Measurements from ENCODE around the gene GSDMA.
"Not testable (repeated sequence)": the region's sequence is repeated elsewhere in the genome, so short reads cannot be mapped to it uniquely, and the experiment has no call there.

Gene GSDMA

DNA sequence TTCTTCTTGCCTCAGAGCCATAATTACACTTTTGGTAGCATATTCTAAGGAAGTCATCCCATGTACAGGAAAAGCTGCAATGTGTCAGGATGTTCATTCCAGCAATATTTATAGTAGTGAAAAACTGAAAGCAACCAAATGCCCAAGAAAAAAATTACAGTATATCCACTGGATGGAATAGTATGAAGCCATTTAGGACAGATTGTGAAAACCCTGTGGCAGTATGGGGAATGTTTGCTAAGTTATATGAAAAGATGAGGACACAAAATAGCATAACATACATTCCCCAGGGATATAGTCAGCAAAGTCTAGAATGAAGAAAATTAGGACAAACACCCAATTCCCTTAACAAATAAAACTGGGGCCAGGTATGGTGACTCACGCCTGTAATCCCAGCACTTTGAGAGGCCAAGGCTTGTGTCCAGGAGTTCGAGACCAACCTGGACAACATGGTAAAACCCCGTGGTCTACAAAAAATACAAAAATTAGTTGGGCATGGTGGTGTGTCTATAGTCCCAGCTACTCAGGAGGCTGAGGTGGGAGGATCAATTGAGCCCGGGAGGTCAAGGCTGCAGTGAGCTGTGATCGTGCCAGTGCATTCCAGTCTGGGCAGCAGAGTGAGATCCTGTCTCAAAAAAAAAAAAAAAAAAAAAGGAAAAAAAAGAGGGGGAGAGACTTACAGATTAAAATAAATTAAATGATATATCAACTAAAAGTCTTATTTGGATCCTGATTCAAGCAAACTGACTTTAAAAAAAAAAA is 33.0 kb upstream of the GSDMA start:
- DNase-seq, result no peak

DNA sequence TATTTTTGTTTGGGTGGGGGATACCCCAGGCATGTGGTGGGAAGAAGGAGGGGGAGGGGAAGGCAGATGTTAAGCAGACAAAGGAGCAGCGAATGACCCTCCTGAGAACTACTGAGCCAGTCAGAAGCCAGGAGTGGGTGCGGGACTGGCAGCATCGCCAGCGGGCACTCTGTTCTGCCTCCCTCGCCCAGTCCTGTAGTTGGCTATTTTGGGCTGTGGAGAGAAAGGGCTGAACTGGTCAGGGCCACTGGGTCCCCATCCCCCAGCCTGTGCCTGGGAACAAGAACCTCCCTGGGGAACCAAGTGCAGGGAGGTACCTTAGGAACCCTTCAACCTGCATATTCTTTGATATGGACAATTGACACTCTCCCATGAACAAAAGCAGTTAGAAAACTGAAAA is 28.9 kb upstream of the GSDMA start:
- DNase-seq, result no peak

DNA sequence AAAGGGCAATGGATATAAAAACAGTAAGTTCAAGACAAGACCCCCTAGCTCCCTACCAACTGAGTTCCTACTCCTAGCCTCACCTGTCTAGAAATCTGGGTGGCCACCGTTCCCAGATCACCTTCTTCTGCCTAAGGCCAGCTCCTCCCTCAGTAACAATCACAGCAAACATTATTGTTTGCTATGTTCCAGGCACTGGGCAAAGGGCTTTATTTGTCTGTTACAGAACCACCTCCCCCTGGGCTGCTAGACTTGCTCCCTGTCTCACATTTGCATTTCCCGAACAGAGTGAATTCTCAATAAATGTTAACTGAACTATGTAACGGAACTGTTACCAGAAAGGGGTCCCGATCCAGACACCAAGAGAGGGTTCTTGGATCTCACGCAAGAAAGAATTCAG is 28.5 kb upstream of the GSDMA start:
- DNase-seq, result no peak

DNA sequence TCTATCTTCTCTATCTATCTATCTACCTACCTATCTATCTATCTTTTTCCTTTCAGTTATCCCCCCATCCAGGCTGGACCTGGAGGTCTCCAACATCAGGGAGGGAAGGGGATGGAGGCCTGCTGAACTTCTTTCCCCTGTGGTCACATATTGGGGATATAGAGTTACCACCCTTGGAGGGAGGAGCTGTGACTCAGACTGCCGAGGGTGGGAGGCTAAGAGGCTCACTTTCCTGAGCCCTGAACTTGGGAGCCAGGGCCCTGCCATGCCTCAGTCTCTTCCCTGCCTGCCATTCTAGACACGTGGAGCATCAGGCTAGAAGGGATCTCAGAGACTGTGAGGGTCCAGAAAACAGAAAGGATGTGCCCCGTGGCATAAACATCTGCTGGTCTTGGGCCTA is 26.9 kb upstream of the GSDMA start:
- DNase-seq, result no peak

DNA sequence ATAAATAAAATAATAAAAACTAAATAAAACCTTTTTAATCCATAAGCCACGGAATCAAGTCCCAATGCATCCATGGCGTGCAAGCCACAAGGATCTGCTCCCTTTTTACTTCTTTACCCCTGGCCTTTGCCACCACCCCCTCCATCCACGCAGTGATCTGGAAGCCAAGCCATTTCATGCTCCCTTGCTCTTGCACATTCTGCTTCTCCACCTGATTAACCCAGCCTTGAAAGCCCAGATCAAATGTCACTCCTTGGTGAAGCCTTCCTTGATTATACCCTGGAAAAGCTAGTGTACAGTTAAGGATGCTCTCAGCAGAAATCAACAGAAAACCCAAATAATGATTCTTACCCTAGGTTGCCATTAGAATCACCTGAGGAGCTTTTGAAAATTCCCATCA is 25.4 kb upstream of the GSDMA start:
- DNase-seq, result no peak

DNA sequence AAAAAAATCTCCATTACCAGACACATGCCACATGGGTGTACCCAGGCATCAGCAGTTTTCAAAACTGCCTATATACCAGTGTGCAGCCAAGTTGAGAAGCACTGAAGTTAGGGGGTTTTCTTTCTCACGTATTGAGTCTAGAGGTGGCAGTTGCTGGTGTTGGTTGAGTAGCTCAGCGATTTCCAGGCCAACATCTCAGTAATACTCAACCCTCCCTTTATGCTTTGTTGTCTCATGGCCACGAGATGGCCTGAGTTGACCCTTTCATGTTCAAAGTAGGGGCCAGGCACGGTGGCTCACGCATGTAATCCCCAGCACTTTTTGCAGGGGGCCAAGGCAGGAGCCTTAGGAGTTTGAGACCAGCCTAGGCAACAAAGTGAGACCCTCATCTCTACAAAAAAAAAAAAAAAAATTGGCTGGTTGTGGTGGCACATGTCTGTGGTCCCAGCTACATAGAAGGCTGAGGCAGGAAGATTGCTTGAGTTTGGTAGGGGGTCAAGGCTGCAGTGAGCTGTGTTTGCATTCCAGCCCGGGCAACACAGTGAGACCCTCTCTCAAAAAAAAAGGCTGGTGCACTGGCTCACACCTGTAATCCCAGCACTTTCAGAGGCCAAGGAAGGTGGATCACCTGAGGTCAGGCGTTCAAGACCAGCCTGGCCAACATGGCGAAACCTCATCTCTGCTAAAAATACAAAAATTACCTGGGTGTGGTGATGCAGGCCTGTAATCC is 24.5 kb upstream of the GSDMA start:
- no peak for DNase-seq

DNA sequence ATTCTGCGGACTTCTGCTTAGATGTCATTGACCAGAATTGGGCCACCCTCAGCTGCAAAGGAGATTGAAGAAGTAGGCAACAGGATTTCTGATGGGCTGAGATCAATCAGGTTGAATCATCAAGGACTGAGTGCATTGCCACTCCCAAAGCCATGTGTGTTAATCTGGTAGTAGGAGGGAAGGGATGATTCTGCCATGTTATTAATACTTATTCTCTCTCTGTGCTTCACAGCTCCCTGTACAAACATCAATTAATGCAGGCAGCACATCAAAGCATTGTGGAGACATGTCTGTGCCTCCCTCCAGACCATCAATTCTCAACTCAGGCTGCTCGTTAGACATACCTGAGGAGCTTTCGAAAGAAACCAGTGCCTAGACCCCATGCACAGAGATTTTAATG is 23.7 kb upstream of the GSDMA start:
- no peak for DNase-seq

DNA sequence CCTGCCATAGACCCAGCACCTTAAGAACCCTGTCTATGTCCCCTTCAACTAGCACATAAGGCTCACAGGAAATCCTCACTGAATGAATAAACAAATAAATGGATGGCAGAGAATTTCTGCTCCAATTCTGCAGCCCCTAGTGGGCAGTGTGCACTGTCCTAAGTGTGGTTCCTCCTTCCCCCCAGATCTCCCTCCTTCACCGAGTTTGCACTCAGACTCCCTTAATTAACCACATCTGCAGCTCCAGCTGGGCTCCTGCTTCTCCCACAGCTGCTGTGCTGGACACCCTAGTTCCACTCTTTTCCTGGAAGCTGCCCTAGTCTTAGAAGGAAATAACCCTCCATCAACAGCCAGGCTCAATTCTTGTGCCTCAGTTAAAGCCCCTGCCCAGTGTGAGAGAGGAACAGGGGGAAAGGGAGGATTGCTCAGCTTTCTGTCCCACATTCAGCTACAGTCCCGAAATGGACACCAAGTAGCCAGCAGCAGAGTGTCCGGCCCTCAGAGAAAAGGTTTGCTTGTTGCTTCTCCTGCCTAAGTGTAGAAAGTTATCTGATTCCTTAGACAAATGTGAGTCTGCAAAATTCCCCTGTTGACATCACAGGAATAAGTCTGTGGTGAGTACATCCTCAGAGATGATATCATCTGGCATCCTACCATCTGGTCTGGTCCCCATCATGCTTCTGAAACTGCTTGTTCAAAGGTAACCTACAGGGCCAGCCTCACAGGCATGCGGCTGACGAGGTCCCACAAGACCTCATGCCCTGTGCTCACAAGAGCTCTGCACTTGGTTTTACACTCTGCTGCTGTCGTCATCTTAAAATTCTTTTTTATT is 23.0 kb upstream of the GSDMA start:
- peak; percentile 73 for DNase-seq

DNA sequence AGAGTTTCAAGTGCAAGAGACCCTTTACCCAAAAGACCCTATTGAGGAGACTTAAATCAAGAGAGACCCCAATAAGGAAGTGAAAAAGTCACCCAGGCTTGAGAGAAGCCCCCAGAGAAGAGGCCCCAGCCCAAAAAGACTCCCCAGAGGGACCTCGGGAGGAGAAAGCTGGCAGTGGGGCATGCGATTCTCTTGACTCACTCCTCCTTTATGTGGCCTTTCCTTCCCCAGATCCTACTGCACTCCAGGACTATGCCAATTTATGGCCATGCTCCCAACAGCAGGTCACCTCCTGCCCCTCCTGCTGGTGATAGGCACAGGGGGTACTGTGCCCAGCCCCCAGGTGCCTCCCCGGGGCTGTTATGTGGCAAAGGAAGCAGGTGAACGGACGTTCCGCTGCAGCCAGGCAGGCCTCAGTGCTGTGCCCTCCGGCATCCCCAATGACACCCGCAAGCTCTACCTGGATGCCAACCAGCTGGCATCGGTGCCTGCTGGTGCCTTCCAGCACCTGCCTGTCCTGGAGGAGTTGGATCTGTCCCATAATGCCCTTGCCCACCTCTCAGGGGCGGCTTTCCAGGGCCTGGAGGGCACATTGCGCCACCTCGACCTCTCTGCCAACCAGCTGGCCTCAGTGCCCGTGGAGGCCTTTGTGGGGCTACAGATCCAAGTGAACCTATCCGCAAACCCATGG is 19.0 kb upstream of the GSDMA start:
- no peak for DNase-seq

DNA sequence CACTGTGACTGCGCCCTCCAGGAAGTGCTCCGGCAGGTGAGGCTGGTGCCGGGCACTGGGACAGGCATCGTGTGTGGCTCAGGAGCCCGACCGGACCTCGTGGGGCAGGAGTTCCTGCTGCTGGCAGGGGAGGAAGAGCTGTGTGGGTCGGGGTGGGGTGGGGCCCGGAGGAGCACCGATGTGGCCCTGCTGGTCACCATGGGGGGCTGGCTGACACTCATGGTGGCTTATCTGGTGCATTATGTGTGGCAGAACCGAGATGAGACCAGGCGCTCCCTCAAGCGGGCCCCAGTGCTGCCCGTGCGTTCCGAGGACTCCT is 18.5 kb upstream of the GSDMA start:
- no peak for DNase-seq

DNA sequence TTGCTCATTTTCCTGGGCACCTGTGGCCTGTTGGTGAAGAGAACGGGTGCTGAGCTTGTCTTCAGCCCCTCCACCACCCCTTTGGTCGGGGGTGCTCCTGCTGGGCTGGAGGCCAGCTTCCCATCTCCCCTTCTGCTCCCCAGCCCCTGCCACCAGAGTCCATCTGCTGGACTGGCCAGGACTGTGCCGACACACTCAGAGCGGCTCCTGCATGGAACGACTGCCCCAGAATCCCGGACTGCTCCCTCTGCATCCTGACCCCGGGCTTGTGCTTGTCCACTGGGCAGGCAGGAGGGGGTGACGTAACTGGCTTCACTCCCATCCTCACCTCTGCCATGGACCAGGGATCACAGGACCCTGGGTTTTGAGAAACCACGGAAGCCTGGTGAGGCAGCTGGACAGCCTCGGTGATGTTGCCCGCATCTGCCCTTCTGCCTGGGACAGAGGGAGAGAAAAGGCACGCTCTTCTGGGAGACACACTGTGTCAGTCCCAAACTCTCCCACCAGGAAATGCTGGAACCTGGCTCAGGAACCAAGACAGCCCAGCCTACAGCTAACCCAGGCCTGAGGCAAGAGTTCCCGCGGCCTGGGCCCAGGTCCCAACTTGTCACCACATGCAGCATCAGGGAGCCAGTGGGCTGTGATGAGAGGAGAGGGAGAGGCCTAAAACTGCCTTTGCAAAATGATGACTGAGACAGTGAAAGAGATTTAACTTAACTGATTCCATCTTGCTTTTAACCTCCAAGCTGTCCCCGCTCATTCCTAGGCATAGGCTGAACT is 16.1 kb upstream of the GSDMA start:
- DNase-seq, result no peak

DNA sequence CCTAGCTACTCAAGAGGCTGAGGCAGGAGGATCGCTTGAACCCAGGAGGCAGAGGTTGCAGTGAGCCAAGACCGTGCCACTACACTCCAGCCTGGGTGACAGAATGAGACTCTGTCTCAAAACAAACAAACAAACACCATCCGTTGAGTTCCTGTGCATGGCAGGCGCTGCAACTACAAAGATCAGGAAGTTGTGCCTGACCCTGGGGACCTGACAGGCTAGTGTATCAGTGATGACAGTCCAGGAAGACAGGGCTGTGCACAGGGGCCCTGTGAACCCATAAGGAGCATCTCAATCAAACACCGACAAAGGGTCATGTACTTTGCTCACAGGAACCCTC is 14.3 kb upstream of the GSDMA start:
- DNase-seq, result not testable (repeated sequence)

DNA sequence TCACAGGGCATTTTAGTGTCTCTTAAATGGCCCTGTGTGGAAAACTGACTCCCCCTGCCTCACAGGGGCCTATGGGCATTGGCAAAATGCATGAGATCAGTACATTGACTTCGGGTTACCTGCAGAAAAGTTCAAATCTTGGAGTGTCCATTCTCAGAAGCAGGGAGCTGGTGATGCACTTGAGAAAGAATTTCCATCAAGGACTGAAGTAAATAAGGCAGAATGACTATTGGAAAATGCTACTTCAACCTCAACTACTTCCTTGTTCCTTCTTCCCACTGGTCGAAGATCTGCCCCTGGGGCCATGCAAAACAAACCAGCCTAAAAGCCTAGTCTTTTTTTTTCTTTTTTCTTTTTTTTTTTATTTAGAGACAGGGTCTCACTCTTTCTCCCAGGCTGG is 13.8 kb upstream of the GSDMA start:
- DNase-seq, result no peak

DNA sequence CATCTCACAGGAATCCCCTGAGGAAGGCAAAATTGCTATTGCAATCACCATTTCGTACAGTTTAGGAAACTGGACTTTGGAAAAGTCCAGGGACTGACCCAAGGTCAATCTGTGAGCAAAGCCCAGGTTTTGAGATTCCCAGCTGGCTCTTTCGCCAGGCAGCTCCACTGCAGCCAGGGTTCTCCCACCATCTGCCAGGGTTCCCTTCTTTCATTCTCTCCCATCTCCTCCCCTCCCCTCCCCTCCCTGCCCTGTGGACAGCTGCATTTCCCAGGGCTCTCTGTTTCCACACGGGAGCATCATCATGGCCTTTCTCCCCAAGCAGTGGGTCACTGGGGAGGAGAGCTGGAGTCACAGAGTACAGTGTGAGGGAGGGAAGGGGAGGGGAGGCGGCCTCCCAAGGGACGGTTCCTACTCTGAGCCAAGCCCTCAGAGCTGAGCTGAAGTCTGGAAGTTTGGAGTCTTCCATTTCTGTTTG is 11.9 kb upstream of the GSDMA start:
- no peak for DNase-seq

DNA sequence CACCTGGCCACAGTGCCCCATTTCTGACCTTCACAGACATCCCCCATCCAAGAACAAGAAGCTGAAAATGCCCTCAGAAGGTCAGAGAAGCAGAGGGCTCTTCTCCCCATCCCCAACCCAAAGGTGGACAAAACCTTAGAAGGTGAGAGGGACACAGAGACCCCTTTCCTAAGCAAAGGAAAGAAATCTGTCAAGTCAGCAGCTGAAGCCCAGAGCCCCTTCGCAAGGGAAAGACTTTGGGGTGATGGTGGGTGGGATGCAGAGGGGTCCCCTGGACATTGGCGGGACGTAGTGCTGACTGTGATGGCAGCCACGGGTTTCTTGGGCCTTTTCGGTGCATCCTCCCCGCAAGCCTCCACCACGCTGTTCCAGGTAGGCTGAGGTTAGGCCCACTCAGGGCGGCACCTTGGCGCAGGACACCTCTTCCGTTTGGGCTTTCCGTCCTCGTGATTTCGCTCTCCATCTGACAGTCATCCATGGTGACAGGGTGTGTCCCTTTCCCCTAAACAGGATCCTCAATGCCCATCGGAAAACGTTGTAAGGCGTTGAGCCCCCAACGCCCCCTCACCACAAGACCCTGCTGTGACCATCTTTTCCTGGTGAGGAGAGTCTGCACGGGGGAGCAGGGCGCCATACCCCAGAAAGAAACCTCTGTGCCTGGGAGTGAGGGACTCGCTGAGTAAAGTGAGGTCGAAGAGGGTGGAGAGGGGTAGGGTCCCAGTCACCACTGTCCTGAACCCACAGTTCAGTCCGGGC is 10.7 kb upstream of the GSDMA start:
- DNase-seq, result no peak

DNA sequence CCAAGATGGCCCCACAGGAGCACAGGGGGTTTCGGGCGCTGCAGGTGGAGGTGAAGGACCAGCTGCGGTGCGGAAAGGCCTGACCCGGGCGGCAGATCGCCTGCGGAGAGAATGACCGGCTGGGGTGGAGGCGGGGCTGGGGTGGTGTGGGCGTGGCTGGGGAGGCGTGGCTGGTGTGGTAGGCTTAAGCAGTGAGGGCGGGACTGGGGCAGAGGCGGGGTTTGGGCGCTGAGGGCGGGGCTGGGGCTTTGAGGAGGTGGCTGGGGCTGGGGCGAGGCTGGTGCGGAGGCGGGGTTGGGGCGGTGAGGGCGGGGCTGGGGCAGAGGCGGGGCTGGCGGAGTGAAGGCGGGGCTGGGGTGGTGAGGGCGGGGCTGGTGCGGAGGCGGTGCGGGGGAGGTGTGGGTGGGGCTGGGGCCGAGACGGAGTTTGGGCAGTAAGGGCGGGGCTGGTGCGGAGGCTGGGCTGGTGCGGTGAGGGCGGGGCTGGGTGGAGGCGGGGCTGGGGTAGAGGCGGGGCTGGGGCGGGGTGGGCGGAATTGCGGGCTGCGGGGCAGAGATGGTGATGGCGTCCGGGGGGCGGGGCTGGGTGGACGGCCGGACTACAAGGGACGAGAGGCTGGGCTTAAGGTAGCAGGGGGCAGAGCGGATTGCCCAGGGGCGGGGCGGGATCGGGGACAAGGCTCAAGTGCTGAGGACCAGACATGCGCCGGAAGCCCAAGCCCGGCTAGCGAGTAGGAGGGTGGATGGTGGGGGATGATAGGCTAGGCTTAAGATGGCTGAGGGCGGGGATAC is 9.9 kb upstream of the GSDMA start:
- DNase-seq, result peak; percentile 91

DNA sequence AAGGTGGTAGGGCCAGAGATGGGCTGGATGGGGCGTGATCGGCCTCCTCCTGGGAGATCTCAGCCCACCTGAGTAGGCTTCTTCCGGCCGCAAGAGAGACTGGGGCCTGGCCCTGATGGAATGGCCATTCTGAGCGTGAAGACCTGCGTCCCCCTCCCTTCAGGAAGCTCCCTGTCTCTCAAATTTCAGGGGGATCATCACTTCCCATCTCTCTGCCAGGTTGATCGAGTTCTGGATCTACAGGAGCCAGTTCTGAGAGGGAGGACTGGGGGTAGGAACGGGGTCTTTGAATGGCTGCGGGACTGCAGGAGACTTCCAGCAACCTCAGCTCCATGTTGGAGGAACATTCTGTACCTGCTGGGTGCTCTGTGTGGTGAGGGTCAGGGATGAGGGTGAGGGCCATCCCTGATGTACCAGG is 9.3 kb upstream of the GSDMA start:
- DNase-seq, result no peak

DNA sequence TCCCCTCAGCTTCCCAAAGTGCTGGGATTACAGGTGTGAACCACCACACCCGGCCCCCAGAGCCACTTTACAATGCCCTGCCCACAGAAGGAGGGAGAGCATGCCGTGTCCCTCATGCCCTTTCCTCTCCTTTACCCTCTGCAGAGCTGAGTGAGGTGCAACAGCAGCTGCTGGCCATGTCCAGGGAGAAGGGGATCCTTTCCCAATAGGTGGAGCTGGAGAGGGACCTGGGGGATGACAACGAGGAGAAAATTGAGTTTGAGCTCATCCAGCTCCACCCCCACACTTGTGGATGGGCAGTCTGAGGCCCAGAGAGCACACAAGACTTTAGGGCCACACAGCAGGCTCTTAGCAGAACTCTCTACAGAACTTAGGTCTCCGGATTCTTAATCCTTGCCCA is 7.9 kb upstream of the GSDMA start:
- no peak for DNase-seq

DNA sequence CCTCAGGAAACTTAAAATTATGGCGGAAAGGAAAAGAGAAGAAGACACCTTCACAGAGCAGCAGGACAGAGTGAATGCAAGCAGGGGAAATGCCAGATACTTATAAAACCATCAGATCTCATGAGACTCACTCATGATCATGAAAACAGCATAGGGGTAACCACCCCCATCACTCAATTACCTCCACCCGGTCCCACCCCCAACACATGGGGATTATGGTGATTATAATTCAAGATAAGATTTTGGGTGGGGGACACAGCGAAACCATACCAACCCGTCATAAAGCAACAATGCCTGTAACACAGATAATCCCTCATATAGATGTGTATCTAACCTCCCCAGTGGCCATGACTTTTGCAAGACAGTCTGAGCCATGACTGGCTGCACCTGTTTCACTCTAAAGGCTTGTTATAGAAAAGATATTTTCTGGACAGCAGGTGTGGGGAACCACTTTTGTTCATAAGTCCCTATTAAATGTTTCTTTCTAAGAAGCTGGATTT is 7.0 kb upstream of the GSDMA start:
- no peak for DNase-seq

DNA sequence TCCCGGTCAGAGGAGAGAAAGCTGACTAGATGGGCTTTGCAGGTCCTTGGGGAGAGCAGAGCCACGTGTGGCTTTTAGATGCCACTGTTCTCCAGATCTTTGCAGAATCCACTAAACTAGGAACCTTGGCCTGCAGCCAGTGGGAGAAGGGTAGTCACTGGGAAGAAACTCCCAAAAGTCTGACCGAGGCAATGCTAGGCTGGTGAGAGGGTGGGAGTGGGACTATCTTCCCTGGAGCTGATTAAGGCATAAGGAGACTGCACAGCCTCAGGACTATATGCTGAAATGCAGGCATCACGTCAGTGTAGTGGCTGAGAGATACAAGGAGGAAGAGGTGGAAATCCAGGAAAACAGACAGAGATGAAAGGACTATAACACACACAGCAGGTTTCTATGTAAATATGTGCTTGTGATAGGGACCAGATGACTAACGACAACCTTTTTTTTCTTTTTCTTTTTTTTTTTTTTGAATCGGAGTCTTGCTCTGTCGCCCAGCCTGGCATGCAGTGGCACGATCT is 2.2 kb upstream of the GSDMA start:
- DNase-seq, result no peak

All from stimulated activated CD4-positive, alpha-beta T cell treated with anti-CD3 and anti-CD28 coated beads, Interleukin-1b, Interleukin-23, amount 100 ng/mL, for 48 hours (primary cell).